Subcutaneous adipose tissue (tissue), 4 donors: ENCODE measurements around the gene EYS. TPM values are rescaled to one million over a fixed set of nuclear protein-coding genes. Genes with fewer than 3 reads are reported as not detected.

Experiments
- CTCF ChIP-seq: fragments of 450-650 bp; IDR thresholded peaks from one replicate; pipeline ENCODE4 v1.5.1; 2016; ENCODE audit warnings: low read depth, mild to moderate bottlenecking, control low read depth, antibody characterized with exemption, moderate library complexity
- total RNA-seq, 4 donors: library from RNA; depleted of rRNA; stranded (reverse); fragments of >200 nt; gene quantifications; one replicate each; pipeline ENCODE4 v1.1.0, GENCODE V29; 2016

Gene EYS
- total RNA-seq, 4 donors from 2014 or later = 0.17 to 3.8 (median 0.82) TPM

- no peak for TF ChIP-seq CTCF
These were observed 1765.1 kb downstream of the EYS start for GRCh38 chr6:63941747-63942470.

DNA sequence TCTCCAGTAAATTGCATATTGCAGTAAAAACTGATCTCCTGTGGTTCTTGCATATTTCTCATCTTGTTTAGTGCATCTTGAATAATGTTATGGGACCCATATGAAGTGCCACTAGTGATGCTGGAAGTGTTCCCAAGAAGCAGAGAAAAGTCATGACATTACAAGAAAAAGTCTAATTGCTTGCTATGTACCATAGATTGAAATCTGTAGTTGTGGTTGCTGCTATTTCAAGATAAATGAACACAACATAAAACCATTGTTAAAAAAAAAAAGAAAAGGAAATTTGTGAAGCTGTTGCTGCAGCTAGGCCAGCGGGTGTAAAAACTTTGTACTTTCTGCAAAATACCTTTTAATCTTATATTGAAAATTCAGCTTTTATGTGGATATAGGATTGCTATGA lies 1767.0 kb downstream of the EYS start:
- TF ChIP-seq CTCF = no peak

- TF ChIP-seq CTCF = no peak
These were observed 1770.6 kb downstream of the EYS start for GRCh38 chr6:63936399-63936798.

DNA sequence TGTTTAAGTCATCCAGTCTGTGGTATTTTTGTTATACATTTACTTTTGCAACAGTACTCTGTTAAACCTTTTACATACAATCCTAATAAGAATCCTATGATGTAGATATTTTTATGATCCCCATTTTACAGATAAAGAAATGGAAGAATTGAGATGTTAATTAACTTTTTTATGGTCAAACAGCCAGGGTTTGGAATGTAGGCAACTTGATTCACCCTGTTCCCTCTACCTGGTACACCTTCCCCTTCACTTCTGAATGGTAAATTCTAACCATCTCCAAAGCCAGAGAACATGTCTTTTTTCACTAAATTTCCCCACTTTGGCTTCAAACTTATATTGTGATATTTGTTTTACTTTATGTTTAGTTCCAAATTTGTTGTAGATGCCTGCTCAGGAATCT lies 1771.3 kb downstream of the EYS start:
- TF ChIP-seq CTCF = no peak

GRCh38 chr6:63930848-63931247 lies 1776.2 kb downstream of the EYS start:
- no peak for TF ChIP-seq CTCF

DNA sequence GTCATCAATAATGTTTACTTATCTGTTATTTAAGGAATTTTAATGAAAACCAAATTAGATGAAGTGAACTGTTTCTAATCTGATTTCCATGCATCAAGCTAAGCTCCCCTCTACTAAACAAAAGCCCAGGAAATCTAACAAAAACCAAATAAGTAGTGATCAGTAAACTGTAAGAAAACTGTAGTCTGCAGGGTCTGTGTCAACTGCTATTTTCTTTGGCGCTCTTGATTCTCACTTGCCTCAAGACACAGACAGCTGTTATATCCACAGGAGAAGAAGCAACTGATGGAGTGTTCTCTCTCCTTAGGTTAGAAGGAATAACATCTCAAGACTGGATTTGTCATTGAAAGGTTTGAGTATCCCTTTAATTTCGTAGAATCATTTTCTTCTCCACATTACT lies 1777.9 kb downstream of the EYS start:
- no peak for TF ChIP-seq CTCF

GRCh38 chr6:63928613-63929012 lies 1778.4 kb downstream of the EYS start:
- no peak for TF ChIP-seq CTCF
